HG03135 (cell line): ENCODE data around the gene SENP6.

ENCODE experiments used
- ATAC-seq: cut with Tn5 transposase; IDR thresholded peaks from one replicate; pipeline ENCODE4 v1.9.1; 2021; ENCODE audit warnings: mild to moderate bottlenecking, moderate library complexity; ENCODE audit not compliant: unreplicated experiment

The SENP6 gene

DNA sequence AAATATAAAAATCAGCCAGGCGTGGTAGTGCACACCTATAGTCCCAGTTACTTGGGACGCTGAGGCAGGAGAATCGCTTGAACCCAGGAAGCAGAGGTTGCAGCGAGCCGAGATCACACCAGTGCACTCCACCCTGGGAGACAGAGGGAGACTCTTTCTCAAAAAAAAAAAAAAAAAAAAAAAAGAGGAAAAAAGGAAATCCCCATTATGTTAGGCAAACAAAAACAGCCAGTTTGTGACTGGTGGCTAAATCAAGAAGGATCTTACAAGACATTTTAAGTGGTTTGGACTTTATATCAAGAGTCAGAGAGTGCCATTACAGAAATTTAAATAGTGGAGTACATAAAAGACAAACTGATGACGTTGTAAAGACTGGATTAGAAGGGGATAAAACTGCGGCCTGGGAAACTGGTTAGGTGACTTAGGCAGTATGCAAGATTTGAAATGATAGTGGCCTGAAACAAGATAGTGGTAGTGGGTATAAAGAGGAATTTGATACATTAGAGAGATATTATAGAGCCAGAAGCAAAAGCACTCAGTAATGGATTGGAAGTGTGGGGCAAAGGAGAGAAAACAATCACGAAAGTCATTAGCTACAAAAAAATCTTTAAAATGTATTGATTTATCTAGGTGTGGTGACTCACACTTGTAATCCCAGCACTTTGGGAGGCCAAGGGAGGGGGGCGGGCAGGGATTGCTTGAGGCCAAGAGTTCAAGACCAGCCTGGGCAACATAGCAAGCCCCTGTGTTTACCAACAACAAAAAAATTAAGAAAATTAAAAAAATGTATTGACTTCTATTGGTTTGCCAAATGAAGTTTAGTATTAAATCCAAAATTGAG, 145.7 kb downstream of the SENP6 start:
- ATAC-seq = no peak

DNA sequence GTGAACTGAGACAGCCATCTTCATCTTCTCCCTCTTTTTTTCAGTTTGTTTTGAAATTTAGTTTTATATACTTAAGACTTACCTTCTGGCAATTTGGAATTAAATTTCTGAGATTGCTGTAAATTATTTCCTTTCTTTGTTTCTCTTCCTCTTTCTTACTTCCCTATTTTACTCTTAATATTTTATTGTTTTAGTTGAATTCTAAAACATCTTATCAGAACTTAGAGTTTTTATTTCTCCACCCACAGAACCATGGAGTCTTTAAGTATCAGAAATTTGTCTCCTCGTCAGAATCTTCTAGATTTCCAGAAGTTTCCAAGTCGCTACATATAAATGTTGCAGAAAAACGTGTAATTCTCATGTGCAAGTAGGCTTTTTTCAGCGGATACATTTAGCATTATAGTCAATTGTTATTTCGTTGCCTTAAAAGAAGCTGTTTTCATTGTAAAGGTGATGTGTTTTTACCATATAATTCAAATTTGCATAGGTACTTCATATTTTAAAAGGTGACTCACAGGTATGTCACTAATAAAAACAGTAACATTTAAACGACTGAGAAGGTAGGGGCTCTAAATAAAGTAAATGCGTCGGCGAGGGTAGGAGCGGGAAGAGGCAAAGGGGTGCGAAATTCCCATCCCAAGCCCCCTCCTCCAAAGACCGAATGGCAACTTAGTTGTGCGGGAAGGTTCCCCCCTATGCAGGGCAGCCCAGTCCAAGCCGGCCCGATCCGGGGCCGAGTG, 146.5 kb downstream of the SENP6 start:
- ATAC-seq = peak; percentile 17

DNA sequence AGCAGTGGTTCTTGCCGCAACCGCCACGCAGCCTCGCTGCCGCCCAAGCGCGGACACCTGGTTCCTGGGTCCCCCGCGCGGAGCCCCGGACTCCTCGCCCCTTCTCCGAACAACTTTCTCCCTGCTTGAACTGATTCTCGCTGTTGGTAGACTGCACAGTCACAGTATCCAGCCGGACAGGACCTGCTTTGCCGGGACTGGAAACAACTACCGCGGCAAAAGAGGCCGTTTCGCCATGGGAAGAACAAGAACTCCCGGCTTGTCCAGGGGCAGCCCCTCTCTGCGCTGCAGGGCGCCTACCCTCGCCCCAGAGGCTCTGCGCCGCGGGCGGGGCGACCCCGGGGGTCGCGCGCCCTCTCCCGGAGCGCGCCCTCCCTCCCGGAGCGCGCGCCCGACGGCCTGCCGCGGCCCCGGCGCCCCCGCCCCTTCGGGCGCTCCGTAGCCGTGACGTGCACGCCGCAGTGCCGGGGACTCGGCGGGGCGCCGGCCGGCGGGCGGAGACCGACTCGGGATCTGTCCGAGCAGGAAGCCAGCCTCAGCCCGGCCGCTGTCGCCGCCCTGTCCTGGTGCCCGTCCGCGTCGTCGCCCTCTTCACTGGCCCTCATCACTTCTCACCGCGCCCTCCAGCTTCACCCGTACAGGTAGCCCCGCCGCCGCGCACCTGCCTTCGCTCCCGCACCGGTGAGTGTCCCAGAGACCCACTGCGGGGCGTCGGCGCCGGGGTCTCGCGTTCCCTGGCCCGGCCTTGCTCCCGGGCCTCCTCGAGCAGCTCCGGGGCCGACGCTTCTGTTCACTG, 147.3 kb downstream of the SENP6 start, which contains the start of gene MYO6:
Gene MYO6, plus strand, starts transcription at position 497 of the 796 bp plus-strand sequence. CDS start 68,309 bp downstream, outside the sequence.
- peak; percentile 61 for ATAC-seq

DNA sequence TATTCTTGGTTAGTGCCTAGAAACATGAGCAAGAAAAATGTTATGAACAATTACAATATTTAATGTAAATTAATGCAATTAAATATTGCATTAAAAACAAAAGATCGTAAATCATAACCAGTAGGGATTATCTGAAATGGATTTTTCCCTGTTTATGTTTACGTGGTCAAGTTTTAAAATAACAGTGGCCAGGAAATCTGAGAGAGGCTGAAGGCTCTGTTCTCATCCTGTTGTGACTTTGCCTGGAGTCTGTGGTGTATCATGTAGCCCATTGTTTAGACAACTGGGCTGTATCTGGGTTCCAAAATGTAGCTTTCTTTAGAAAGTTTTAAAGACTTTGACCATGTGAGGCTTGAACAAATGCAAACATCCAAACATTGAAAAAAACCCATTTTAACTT, 149.8 kb downstream of the SENP6 start:
- ATAC-seq = no peak

DNA sequence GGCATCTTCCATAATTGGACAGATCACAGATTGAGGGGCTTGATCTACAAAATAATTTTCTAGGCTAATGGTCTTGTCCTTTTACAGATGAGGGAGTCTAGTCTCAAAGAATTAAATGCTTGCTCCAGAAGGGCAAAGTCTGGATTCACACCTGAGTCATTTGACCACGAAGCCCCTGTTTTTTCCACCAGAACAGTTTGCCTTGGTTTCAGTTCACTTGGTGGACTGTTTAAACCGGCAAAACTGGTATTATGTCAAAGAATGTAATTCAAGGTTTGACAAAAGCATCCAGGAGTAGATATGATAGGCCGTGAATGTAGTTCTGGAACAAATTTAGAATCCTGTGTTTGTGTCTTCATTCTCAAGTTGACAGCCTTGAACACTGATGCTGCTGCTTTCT, 150.7 kb downstream of the SENP6 start:
- ATAC-seq = no peak

DNA sequence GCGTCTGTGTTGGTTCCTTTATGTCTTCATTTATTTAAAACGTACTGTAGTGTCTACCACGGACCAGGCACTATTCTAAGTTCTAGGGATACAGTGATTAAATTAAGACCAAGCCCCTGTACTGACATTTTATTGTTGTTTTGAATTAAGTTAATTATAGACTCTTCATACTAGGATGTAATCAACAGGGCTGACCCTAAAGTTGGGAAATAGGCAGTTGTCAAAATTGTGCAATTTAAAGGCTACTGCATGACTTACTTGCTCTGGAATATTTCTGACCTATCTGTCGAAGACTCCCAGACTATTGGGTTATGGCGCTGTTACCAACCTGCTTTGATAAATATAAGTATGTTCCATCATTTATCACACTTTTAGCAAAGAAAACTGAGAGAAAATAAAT, 154.0 kb downstream of the SENP6 start:
- no peak for ATAC-seq

DNA sequence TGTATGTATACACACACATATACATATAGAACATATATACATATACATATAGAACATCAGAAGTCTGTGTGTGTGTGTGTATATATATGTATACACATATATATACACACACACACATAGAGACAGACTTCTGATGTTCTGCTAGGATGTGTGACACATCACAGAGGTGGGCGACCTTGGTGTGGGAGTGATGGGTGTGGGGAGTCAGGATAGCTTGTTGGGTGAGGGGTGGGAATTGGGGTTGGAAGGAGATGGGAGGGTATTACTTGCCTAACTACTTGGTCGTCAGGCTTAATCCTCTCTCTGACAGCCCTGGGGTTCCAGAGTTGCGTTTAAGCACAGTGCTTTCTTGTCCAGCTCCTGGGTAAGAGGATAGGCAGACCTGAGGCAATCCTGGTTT, 155.6 kb downstream of the SENP6 start:
- no peak for ATAC-seq

DNA sequence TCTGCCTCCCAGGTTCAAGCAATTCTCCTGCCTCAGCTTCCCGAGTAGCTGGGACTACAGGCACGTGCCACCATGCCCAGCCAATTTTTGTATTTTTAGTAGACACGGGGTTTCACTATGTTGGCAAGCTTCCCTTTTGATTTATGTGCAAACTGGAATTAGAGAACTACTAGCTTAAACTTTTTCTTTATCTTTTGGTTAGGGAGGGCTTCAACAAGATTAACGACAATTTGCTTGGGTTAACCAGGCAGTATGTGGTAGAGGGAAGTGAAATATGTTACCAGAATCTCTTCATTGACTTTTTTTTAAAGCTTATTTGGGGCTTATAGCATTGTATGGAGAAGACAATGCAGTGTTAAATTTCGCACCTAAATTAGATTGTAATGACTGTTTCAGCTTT, 156.4 kb downstream of the SENP6 start:
- no peak for ATAC-seq

DNA sequence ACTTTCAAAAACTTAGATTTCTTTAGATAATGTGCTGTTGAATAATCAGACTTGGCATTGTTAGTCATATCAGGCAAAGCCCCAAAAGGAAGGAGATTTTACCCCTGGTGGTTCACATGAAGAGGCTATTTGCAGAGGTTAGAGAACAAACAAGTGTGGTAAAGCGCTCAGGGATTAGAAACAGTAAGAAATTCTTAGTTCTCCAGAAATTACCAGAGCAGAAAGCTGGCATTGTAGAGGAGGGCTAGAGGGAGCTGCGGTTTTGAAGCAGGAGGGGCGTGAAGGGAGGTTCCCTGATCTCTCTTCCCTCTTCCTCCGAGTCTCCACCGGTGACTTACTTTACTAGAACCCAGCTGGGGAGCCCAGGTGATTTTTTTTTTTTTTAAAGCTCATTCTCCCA, 157.5 kb downstream of the SENP6 start:
- no peak for ATAC-seq

DNA sequence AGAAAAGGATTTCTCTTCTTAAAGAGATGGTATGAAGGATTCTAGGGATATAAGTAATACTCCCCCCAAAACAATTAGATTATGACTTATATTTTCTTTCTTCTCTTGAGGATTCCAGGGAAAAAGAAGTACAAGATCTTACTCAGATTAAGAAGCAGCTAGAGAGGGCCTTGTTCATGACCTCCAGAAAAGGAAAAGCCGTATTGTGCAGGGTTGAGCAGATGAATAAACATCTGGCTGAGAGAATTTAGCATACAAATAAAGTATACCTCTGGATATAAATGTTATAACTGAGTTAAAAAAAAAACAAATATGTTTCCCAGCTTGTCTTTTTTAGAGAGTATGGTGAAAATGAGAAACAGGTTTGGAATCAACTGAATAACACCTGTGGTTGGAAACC, 158.6 kb downstream of the SENP6 start:
- ATAC-seq = no peak

DNA sequence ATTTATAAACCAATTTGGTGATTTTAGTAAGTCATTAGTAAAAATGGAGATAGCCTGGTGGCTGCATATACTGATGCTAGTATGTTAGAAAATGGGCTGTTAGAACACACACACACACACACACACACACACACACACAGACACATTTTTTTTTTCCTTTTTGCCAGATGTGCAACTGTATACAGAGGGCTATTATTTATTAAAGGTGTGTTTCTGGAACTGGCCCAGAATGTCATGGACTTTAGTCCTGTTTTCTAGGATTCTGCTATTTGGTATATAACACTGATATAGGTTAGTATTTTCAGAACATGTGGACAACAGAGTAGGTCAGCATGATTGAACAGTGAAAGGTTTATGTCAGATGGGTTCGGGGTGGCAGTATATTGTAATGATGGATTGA, 159.8 kb downstream of the SENP6 start:
- no peak for ATAC-seq

DNA sequence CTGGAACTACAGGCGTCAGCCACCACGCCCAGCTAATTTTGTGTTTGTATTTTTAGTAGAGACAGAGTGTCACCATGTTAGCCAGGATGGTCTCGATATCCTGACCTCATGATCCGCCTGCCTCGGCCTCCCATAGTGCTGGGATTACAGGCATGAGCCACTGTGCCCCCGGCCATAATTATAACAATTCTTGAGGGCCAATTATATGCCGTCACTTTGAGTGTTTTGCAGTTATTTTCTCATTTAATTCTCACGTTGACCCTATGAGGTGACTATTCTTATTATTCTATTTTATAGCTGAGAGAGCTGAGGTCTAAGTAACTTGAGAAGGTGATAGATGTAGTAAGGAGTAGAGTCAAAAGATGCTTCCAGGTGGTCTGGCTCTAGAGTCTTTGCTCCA, 160.4 kb downstream of the SENP6 start:
- no peak for ATAC-seq

DNA sequence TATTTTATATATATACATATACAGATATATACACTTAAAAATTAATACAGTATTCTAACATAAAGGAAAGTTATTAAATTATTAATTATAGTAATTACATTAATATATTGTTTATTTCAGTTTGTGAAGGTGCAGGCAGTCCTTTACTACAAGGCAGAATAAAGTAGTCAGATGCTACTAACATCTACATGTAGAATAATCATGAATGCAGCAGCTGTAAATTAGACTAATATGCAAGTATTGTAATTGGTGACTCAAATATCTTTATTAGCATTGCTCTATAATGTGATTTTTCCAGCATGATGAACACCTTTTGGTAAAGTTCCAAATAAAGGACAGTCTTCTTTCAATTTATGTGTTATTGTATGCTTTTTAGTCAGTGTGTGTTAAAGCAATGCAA, 164.7 kb downstream of the SENP6 start:
- ATAC-seq = no peak
